Kidney (tissue), 14 donors: Measurements from ENCODE around the gene ELN. TPM values are rescaled to one million over a fixed set of nuclear protein-coding genes. Genes with fewer than 3 reads are reported as not detected.

Source experiments
- DNase-seq, 5 donors: peaks; one replicate each; pipeline ENCODE4 v3.0.0-alpha.2; 2013 to 2020
- FAIRE-seq: peaks from 2 replicates; lab custom pipeline; 2012; peaks lifted over from hg19 to GRCh38; lab: Jason Lieb, UNC
- H3K27ac ChIP-seq, 2 donors: one replicate each; pipeline ENCODE4 v1.7.0; 2013; ENCODE audit warnings: low read depth in 2 of 2, low read length in 2 of 2, inconsistent platforms in 1 of 2
- H3K27me3 ChIP-seq: one replicate; pipeline ENCODE4 v1.7.1; 2013; ENCODE audit warnings: low read length, inconsistent platforms; ENCODE audit not compliant: control insufficient read depth, insufficient read depth
- H3K36me3 ChIP-seq, 3 donors: one replicate each; pipeline versions ENCODE4 v1.7.0 to v1.7.1; 2013; ENCODE audit warnings: low read length in 3 of 3, control low read depth in 1 of 3, inconsistent platforms in 1 of 3; ENCODE audit not compliant: insufficient read depth in 3 of 3, control insufficient read depth in 2 of 3
- H3K4me1 ChIP-seq, 3 donors: one replicate each; pipeline versions ENCODE4 v1.7.0 to v1.7.1; 2013; ENCODE audit warnings: low read length in 3 of 3, inconsistent platforms in 1 of 3, low read depth in 1 of 3; ENCODE audit not compliant: control insufficient read depth in 2 of 3, insufficient read depth in 2 of 3
- H3K4me3 ChIP-seq, 3 donors: one replicate each; pipeline versions ENCODE4 v1.7.0 to v1.8.1; 2013; ENCODE audit warnings: low read length in 3 of 3, control low read depth in 1 of 3, inconsistent platforms in 1 of 3
- H3K9ac ChIP-seq, 3 donors: one replicate each; pipeline versions ENCODE4 v1.7.0 to v1.7.1; 2013; ENCODE audit warnings: low read length in 3 of 3, control low read depth in 1 of 3, inconsistent platforms in 1 of 3
- H3K9me3 ChIP-seq, 3 donors: one replicate each; pipeline versions ENCODE4 v1.7.0 to v1.7.1; 2013; ENCODE audit warnings: low read length in 3 of 3, control low read depth in 1 of 3, inconsistent platforms in 1 of 3; ENCODE audit not compliant: control insufficient read depth in 2 of 3, insufficient read depth in 1 of 3
- CTCF ChIP-seq: IDR thresholded peaks from 3 replicates; pipeline ENCODE4 v1.5.1; 2012; ENCODE audit warnings: mild to moderate bottlenecking, moderate library complexity, borderline replicate concordance; ENCODE audit not compliant: insufficient read depth; ENCODE audit errors: extremely low read depth
- intact Hi-C: fragments of 100-400 bp; cut with DNase I; formaldehyde crosslinking; loops from one replicate; pipeline ENCODE4 v1.11.1; 2022
- polyA plus RNA-seq: library from polyadenylated mRNA; stranded (reverse); fragments of 350-450 nt; fragmentation: Illumina TruSeq; extraction: RNeasy Lipid Tissue Mini Kit (QIAGEN cat#74804); gene quantifications from one replicate; pipeline ENCODE4 v1.2.3, GENCODE V29; 2014; ENCODE audit warnings: low read depth, low replicate concordance; ENCODE audit not compliant: insufficient read depth
- total RNA-seq: library from RNA; stranded (reverse); fragmentation: NEBNext Ultra II Directional; extraction: Animal tissue kit (Norgen Biotek cat#: 25700); gene quantifications from one replicate; pipeline ENCODE4 v1.2.1, GENCODE V29; 2021
- donor health status: control.
- donor health status: control.
- donor health status: control.
- donor health status: control.
- donor health status: control.
- donor health status: DM: yes; HTN: yes; CAD: no.
- donor health status: Normal renal cell carcinoma (clear cell type).

Gene ELN
- total and polyA plus RNA-seq, 2 donors from 2014 or later, result 14.9 to 44.8 TPM

GRCh38 chr7:74059681-74060588, 32.0 kb downstream of the ELN start:
- Histone ChIP-seq H3K4me3 (no peak overlapping the region), H3K9me3 (no peaks in the 10 kb centered on the region), H3K27me3 (no peaks in the 10 kb centered on the region), H3K4me1 (peaks cover 0 to 6% (median 0%) of the 10 kb centered on the region in 3 donors), H3K27ac (peak overlapping the region in 1 of 2 donors; percentile 2), H3K36me3 (no peaks in the 10 kb centered on the region), H3K9ac (no peak overlapping the region)
- FAIRE-seq (no peak), DNase-seq (peak in 2 of 5 donors; percentile 28 to 94)
- peak; percentile 11 for TF ChIP-seq CTCF
- intact Hi-C loops, result no loop called here

GRCh38 chr7:74061840-74062539, 34.0 kb downstream of the ELN start:
- intact Hi-C loops, result no loop called here
- Histone ChIP-seq H3K9ac (peak overlapping the region in 2 of 3 donors; percentile 28 to 70), H3K4me1 (peaks cover 0 to 6% (median 0%) of the 10 kb centered on the region in 3 donors), H3K9me3 (no peaks in the 10 kb centered on the region), H3K36me3 (no peaks in the 10 kb centered on the region), H3K27ac (peak overlapping the region; percentile 85), H3K4me3 (no peak overlapping the region), H3K27me3 (no peaks in the 10 kb centered on the region)
- no peak for FAIRE-seq
- DNase-seq, result peak; percentile 65 to 95 (median 75)
- TF ChIP-seq CTCF, result no peak

- DNase-seq (peak in 1 of 5 donors; percentile 61), FAIRE-seq (no peak)
- Histone ChIP-seq H3K27ac (no peak overlapping the region), H3K27me3 (no peaks in the 10 kb centered on the region), H3K9ac (no peak overlapping the region), H3K4me1 (peaks cover 0 to 6% (median 0%) of the 10 kb centered on the region in 3 donors), H3K36me3 (no peaks in the 10 kb centered on the region), H3K9me3 (no peaks in the 10 kb centered on the region), H3K4me3 (no peak overlapping the region)
- intact Hi-C loops, result no loop called here
- no peak for TF ChIP-seq CTCF
Measured at GRCh38 chr7:74063223-74063641, 35.3 kb downstream of the ELN start.
